WTC11 (cell line): ENCODE measurements around the gene GOLGA6L2. TPM values are rescaled to one million over a fixed set of nuclear protein-coding genes. Genes with fewer than 3 reads are reported as not detected.

Experiments used
- ATAC-seq: fragments of 200-7000 bp; cut with Tn5 transposase; 2 replicates; pipeline ENCODE4 v1.10.0; 2021; ENCODE audit warnings: mild to moderate bottlenecking, moderate library complexity
- CTCF ChIA-PET: fragments of 300-600 bp; sonication (Branson Sonifier 250); formaldehyde crosslinking; loops from one replicate; lab custom pipeline; 2021; ENCODE audit warnings: antibody characterized with exemption; lab: Charles Lee
- POLR2A ChIA-PET: fragments of 350-600 bp; sonication (Branson Sonifier 250); formaldehyde crosslinking; loops from one replicate; lab custom pipeline; 2021; ENCODE audit warnings: antibody characterized with exemption; lab: Charles Lee
- DNase-seq: peaks from one replicate; pipeline ENCODE4 v3.0.0; 2021; ENCODE audit warnings: low spot score
- H3K27ac Mint-ChIP-seq: 2 replicates; pipeline ENCODE4 v1.8.0; 2021; ENCODE audit warnings: mixed read lengths
- H3K27me3 Mint-ChIP-seq: 2 replicates; pipeline ENCODE4 v1.8.0; 2021; ENCODE audit warnings: low read depth, mild to moderate bottlenecking, moderate library complexity, mixed read lengths
- H3K36me3 Mint-ChIP-seq: 2 replicates; pipeline ENCODE4 v1.8.0; 2021; ENCODE audit warnings: mixed read lengths
- H3K4me1 Mint-ChIP-seq: 2 replicates; pipeline ENCODE4 v1.8.0; 2022; ENCODE audit warnings: mixed read lengths
- H3K4me3 Mint-ChIP-seq: 2 replicates; pipeline ENCODE4 v1.8.0; 2021; ENCODE audit warnings: mild to moderate bottlenecking, moderate library complexity, mixed read lengths
- H3K9me3 Mint-ChIP-seq: 2 replicates; pipeline ENCODE4 v1.8.0; 2021; ENCODE audit warnings: mixed read lengths
- E2F4 ChIP-seq: sonication (generic); formaldehyde crosslinking; IDR thresholded peaks from 2 replicates; pipeline ENCODE4 v1.8.1; 2022; ENCODE audit warnings: low read depth, mild to moderate bottlenecking, moderate library complexity, missing genetic modification reagents, borderline replicate concordance
- EMX1 ChIP-seq: fragments of 250-450 bp; sonication (Bioruptor Pico); IDR thresholded peaks from 2 replicates; pipeline ENCODE4 v1.8.0; 2021; ENCODE audit warnings: mild to moderate bottlenecking
- ERG ChIP-seq: fragments of 250-450 bp; sonication (Bioruptor Pico); IDR thresholded peaks from 2 replicates; pipeline ENCODE4 v1.8.0; 2021; ENCODE audit warnings: mild to moderate bottlenecking
- ETV6 ChIP-seq: sonication (generic); formaldehyde crosslinking; IDR thresholded peaks from 2 replicates; pipeline ENCODE4 v1.8.1; 2022; ENCODE audit warnings: mild to moderate bottlenecking, missing genetic modification reagents
- FOXJ3 ChIP-seq: sonication (generic); formaldehyde crosslinking; IDR thresholded peaks from 2 replicates; pipeline ENCODE4 v1.9.0; 2021; ENCODE audit warnings: missing genetic modification reagents, mild to moderate bottlenecking, borderline replicate concordance
- FOXP1 ChIP-seq: sonication (generic); formaldehyde crosslinking; IDR thresholded peaks from 2 replicates; pipeline ENCODE4 v1.8.0; 2022; ENCODE audit warnings: missing genetic modification reagents, mild to moderate bottlenecking, moderate library complexity, borderline replicate concordance
- HMGA2 ChIP-seq: fragments of 250-450 bp; sonication (Bioruptor Pico); IDR thresholded peaks from 2 replicates; pipeline ENCODE4 v1.4.0; 2021; ENCODE audit warnings: mild to moderate bottlenecking, moderate library complexity
- IRF2 ChIP-seq: sonication (generic); formaldehyde crosslinking; IDR thresholded peaks from 2 replicates; pipeline ENCODE4 v1.8.0; 2022; ENCODE audit warnings: low read depth, missing genetic modification reagents, borderline replicate concordance
- KAT7 ChIP-seq: sonication (generic); formaldehyde crosslinking; IDR thresholded peaks from 2 replicates; pipeline ENCODE4 v1.8.1; 2023; ENCODE audit warnings: missing genetic modification reagents, mild to moderate bottlenecking, borderline replicate concordance
- NR1H2 ChIP-seq: sonication (generic); formaldehyde crosslinking; IDR thresholded peaks from 2 replicates; pipeline ENCODE4 v1.9.0; 2021; ENCODE audit warnings: mild to moderate bottlenecking, moderate library complexity, missing genetic modification reagents
- OVOL2 ChIP-seq: fragments of 250-450 bp; sonication (Bioruptor Pico); IDR thresholded peaks from 2 replicates; pipeline ENCODE4 v1.9.0; 2021; ENCODE audit warnings: mild to moderate bottlenecking, borderline replicate concordance
- TCF7 ChIP-seq: sonication (generic); formaldehyde crosslinking; IDR thresholded peaks from 2 replicates; pipeline ENCODE4 v1.8.0; 2022; ENCODE audit warnings: mild to moderate bottlenecking, low read depth, missing genetic modification reagents, moderate library complexity
- ZBTB21 ChIP-seq: sonication (generic); formaldehyde crosslinking; IDR thresholded peaks from 2 replicates; pipeline ENCODE4 v1.8.1; 2023; ENCODE audit warnings: mild to moderate bottlenecking, missing genetic modification reagents, borderline replicate concordance
- ZNF138 ChIP-seq: sonication (generic); formaldehyde crosslinking; conservative IDR thresholded peaks from 2 replicates; pipeline ENCODE4 v1.8.1; 2022; ENCODE audit warnings: mild to moderate bottlenecking, moderate library complexity, missing genetic modification reagents
- ZNF232 ChIP-seq: sonication (generic); formaldehyde crosslinking; IDR thresholded peaks from 2 replicates; pipeline ENCODE4 v1.8.0; 2022; ENCODE audit warnings: mild to moderate bottlenecking, missing genetic modification reagents
- ZNF396 ChIP-seq: fragments of 250-450 bp; sonication (Bioruptor Pico); IDR thresholded peaks from 2 replicates; pipeline ENCODE4 v1.8.0; 2021; ENCODE audit warnings: mild to moderate bottlenecking, moderate library complexity, borderline replicate concordance
- ZNF423 ChIP-seq: fragments of 250-450 bp; sonication (Bioruptor Pico); IDR thresholded peaks from 2 replicates; pipeline ENCODE4 v2.1.2; 2022; ENCODE audit warnings: mild to moderate bottlenecking, moderate library complexity
- ZNF512 ChIP-seq: sonication (generic); formaldehyde crosslinking; IDR thresholded peaks from 2 replicates; pipeline ENCODE4 v1.8.1; 2022; ENCODE audit warnings: missing genetic modification reagents, borderline replicate concordance
- total RNA-seq: library from RNA; stranded (reverse); gene quantifications from 3 replicates; pipeline ENCODE4 v1.2.3, GENCODE V29; 2021
- TF ChIP-seq, protein P1 (sequence below): sonication (generic); formaldehyde crosslinking; IDR thresholded peaks from 2 replicates; pipeline ENCODE4 v1.8.0; 2022; ENCODE audit warnings: mild to moderate bottlenecking, missing genetic modification reagents
- TF ChIP-seq, protein P2 (sequence below): sonication (generic); formaldehyde crosslinking; IDR thresholded peaks from 2 replicates; pipeline ENCODE4 v1.8.0; 2022; ENCODE audit warnings: mild to moderate bottlenecking, missing genetic modification reagents
- TF ChIP-seq, protein P3 (sequence below): sonication (generic); formaldehyde crosslinking; IDR thresholded peaks from 2 replicates; pipeline ENCODE4 v1.8.1; 2022; ENCODE audit warnings: low read depth, missing genetic modification reagents, borderline replicate concordance
- TF ChIP-seq, protein P4 (sequence below): fragments of 250-450 bp; sonication (Bioruptor Pico); IDR thresholded peaks from 2 replicates; pipeline ENCODE4 v1.9.0; 2021; ENCODE audit warnings: mild to moderate bottlenecking, borderline replicate concordance

Gene GOLGA6L2
- total RNA-seq, 1 experiment from 2014 or later: not detected

DNA sequence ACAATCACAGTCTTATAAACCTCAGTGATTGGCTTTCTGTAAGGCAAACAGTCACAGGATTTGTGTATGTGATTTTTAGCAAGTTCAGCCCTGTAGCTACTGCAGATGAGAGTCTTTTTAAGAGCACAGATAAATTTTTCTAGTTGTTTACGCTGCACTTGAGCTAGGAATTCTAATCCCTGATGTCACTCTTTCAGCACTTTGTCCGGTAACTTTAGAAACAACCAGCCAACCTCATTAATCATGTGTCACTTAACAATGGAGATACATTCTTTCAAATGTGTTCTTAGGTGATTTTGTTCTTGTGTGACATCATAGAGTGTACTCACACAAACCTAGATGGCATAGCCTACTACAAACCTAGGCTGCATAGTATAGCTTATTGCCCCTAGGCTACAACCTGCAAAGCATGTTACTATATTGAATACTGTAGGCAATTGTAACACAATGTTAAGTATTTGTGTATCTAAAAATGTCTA is 36.8 kb upstream of the GOLGA6L2 start:
- H3K4me1 Mint-ChIP-seq: no peaks in the 10 kb centered on the region
- 0 out of 2 replicates have a peak, but pooled peaks cover 2% of the 10 kb centered on the region for H3K27me3 Mint-ChIP-seq
- peaks cover 11% of the 10 kb centered on the region for H3K36me3 Mint-ChIP-seq
- TF ChIP-seq EMX1 (CRISPR knock-in tag) (no peak), FOXJ3 (CRISPR knock-in tag) (no peak), FOXP1 (no peak), IRF2 (no peak), ERG (no peak), ZNF138 (CRISPR knock-in tag) (no peak), NR1H2 (CRISPR knock-in tag) (no peak), ETV6 (CRISPR knock-in tag) (no peak), E2F4 (CRISPR knock-in tag) (no peak), ZNF396 (no peak), OVOL2 (CRISPR knock-in tag) (no peak), ZBTB21 (CRISPR knock-in tag) (no peak), ZNF423 (no peak), ZNF232 (CRISPR knock-in tag) (no peak), KAT7 (CRISPR knock-in tag) (no peak)
- TF ChIP-seq, protein P1, sequence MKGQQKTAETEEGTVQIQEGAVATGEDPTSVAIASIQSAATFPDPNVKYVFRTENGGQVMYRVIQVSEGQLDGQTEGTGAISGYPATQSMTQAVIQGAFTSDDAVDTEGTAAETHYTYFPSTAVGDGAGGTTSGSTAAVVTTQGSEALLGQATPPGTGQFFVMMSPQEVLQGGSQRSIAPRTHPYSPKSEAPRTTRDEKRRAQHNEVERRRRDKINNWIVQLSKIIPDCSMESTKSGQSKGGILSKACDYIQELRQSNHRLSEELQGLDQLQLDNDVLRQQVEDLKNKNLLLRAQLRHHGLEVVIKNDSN: no peak
- TF ChIP-seq, protein P2, sequence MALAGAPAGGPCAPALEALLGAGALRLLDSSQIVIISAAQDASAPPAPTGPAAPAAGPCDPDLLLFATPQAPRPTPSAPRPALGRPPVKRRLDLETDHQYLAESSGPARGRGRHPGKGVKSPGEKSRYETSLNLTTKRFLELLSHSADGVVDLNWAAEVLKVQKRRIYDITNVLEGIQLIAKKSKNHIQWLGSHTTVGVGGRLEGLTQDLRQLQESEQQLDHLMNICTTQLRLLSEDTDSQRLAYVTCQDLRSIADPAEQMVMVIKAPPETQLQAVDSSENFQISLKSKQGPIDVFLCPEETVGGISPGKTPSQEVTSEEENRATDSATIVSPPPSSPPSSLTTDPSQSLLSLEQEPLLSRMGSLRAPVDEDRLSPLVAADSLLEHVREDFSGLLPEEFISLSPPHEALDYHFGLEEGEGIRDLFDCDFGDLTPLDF: no peak
- TF ChIP-seq, protein P3, sequence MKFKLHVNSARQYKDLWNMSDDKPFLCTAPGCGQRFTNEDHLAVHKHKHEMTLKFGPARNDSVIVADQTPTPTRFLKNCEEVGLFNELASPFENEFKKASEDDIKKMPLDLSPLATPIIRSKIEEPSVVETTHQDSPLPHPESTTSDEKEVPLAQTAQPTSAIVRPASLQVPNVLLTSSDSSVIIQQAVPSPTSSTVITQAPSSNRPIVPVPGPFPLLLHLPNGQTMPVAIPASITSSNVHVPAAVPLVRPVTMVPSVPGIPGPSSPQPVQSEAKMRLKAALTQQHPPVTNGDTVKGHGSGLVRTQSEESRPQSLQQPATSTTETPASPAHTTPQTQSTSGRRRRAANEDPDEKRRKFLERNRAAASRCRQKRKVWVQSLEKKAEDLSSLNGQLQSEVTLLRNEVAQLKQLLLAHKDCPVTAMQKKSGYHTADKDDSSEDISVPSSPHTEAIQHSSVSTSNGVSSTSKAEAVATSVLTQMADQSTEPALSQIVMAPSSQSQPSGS (CRISPR knock-in tag): no peak
- ChIA-PET POLR2A (no interaction called here), CTCF (no interaction called here)
- no peak overlapping the region for H3K4me3 Mint-ChIP-seq
- H3K27ac Mint-ChIP-seq: no peak overlapping the region
- DNase-seq (no peak), ATAC-seq (no peak)
- peaks cover 45% of the 10 kb centered on the region for H3K9me3 Mint-ChIP-seq

GRCh38 chr15:23482764-23483489 is 35.9 kb upstream of the GOLGA6L2 start:
- DNase-seq (no peak), ATAC-seq (no peak)
- ChIA-PET CTCF (no interaction called here), POLR2A (no interaction called here)
- Mint-ChIP-seq H3K27me3 (peaks cover 2% of the 10 kb centered on the region; the same call in 1 of the 2 replicates), H3K9me3 (peaks cover 50% of the 10 kb centered on the region), H3K36me3 (peaks cover 14% of the 10 kb centered on the region), H3K4me3 (no peak overlapping the region), H3K27ac (no peak overlapping the region), H3K4me1 (no peaks in the 10 kb centered on the region)
- no peak for TF ChIP-seq HMGA2
- TF ChIP-seq, protein P1: no peak
- TF ChIP-seq ZNF423: no peak
- no peak for TF ChIP-seq ZNF232 (CRISPR knock-in tag)
- no peak for TF ChIP-seq TCF7 (CRISPR knock-in tag)
- TF ChIP-seq ZNF512 (CRISPR knock-in tag): no peak
- TF ChIP-seq, protein P4, sequence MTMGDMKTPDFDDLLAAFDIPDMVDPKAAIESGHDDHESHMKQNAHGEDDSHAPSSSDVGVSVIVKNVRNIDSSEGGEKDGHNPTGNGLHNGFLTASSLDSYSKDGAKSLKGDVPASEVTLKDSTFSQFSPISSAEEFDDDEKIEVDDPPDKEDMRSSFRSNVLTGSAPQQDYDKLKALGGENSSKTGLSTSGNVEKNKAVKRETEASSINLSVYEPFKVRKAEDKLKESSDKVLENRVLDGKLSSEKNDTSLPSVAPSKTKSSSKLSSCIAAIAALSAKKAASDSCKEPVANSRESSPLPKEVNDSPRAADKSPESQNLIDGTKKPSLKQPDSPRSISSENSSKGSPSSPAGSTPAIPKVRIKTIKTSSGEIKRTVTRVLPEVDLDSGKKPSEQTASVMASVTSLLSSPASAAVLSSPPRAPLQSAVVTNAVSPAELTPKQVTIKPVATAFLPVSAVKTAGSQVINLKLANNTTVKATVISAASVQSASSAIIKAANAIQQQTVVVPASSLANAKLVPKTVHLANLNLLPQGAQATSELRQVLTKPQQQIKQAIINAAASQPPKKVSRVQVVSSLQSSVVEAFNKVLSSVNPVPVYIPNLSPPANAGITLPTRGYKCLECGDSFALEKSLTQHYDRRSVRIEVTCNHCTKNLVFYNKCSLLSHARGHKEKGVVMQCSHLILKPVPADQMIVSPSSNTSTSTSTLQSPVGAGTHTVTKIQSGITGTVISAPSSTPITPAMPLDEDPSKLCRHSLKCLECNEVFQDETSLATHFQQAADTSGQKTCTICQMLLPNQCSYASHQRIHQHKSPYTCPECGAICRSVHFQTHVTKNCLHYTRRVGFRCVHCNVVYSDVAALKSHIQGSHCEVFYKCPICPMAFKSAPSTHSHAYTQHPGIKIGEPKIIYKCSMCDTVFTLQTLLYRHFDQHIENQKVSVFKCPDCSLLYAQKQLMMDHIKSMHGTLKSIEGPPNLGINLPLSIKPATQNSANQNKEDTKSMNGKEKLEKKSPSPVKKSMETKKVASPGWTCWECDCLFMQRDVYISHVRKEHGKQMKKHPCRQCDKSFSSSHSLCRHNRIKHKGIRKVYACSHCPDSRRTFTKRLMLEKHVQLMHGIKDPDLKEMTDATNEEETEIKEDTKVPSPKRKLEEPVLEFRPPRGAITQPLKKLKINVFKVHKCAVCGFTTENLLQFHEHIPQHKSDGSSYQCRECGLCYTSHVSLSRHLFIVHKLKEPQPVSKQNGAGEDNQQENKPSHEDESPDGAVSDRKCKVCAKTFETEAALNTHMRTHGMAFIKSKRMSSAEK (CRISPR knock-in tag): no peak
